Psoas muscle (tissue), 8 donors: ENCODE results near the gene TCF15. TPM values are rescaled to one million over a fixed set of nuclear protein-coding genes. Genes with fewer than 3 reads are reported as not detected.
A peak's percentile ranks its signal among the peaks of the same experiment; 100 is the strongest.

Experiments used
- ATAC-seq, 4 donors: fragments of 200-7000 bp; cut with Tn5 transposase; one replicate each; pipeline ENCODE4 v1.9.1; 2020; ENCODE audit warnings: moderate library complexity in 3 of 4, mild to moderate bottlenecking in 2 of 4
- DNase-seq, 2 donors: peaks; one replicate each; pipeline ENCODE4 v3.0.0-alpha.2; 2020
- H3K27ac ChIP-seq: fragments of 200-600 bp; one replicate; pipeline ENCODE4 v1.8.0; 2022
- H3K27me3 ChIP-seq, 3 donors: fragments of 200-600 bp in 1 of 3; one replicate each; pipeline versions ENCODE4 v1.6.1 to v1.8.0; 2013 to 2022; ENCODE audit warnings: low read length in 2 of 3, mild to moderate bottlenecking in 2 of 3, moderate library complexity in 1 of 3; ENCODE audit not compliant: insufficient read depth in 3 of 3
- H3K36me3 ChIP-seq, 2 donors: fragments of 200-600 bp in 1 of 2; one replicate each; pipeline versions ENCODE4 v1.6.1 to v1.8.0; 2013 to 2022; ENCODE audit warnings: low read depth in 1 of 2, mild to moderate bottlenecking in 1 of 2, moderate library complexity in 1 of 2; ENCODE audit not compliant: insufficient read depth in 1 of 2
- H3K4me1 ChIP-seq: fragments of 200-600 bp; one replicate; pipeline ENCODE4 v1.8.0; 2022
- H3K4me3 ChIP-seq: fragments of 200-600 bp; one replicate; pipeline ENCODE4 v1.8.0; 2022; ENCODE audit warnings: mild to moderate bottlenecking
- H3K9me3 ChIP-seq: fragments of 200-600 bp; one replicate; pipeline ENCODE4 v1.8.0; 2022
- CTCF ChIP-seq: fragments of 200-600 bp; IDR thresholded peaks from one replicate; pipeline ENCODE4 v1.8.0; 2022; ENCODE audit warnings: antibody characterized with exemption
- WGBS, 3 donors: extraction: QIAGEN DNeasy Blood & Tissue Kit; methylation state at CpG; one replicate each; pipeline versions ENCODE4 v1.1.6 to v1.1.7; 2013; 5-methylcytosine and 5-hydroxymethylcytosine counted together
- intact Hi-C, 2 donors: fragments of 100-400 bp; cut with DNase I; formaldehyde crosslinking; loops; one replicate each; pipeline versions ENCODE4 v1.11.0 to v1.14.2; 2022
- polyA plus RNA-seq, 3 donors: library from polyadenylated mRNA; stranded (reverse); fragments of 200-250 nt; gene quantifications; one replicate each; pipeline ENCODE4 v1.2.3, GENCODE V29; 2013
- total RNA-seq, 4 donors: library from RNA; stranded (reverse); fragmentation: NEBNext Ultra II Directional in 2 of 4; extraction: Animal tissue kit (Norgen Biotek cat#: 25700) in 2 of 4; gene quantifications; one replicate each; pipeline versions ENCODE4 v1.2.1 to v1.2.4, GENCODE V29; 2021 to 2023
- donor health status: healthy with polysubstance abuse.
- donor health status: DM: no; HTN: no; CAD: no; lungs with moderate emphysema.
- donor health status: Bipolar disorder and iron deficiency.
- donor health status: healthy.
- donor health status: DM: yes; HTN: yes; CAD: no.
- donor health status: DM: no; HTN: no; CAD: no.
- donor health status: DM: no; HTN: no; CAD: no.
- donor health status: DM: yes; HTN: yes; CAD: no.

TCF15 gene
- total and polyA plus RNA-seq, 7 donors: 3.0 to 10.6 (median 5.1) TPM

- Histone ChIP-seq H3K9me3 (no peaks in the 10 kb centered on the region), H3K4me1 (no peaks in the 10 kb centered on the region), H3K27me3 (peaks cover 0 to 24% (median 2%) of the 10 kb centered on the region in 3 donors), H3K4me3 (no peak overlapping the region), H3K27ac (peak overlapping the region; percentile 57), H3K36me3 (no peaks in the 10 kb centered on the region)
- intact Hi-C loops: no loop called here
- no peak for ATAC-seq
- WGBS, 3 donors: 95 to 96% (median 96%) methylated on average over 3 of the region's 3 CpGs
- no peak for DNase-seq
- no peak for TF ChIP-seq CTCF
Observed at GRCh38 chr20:575230-575629, 34.9 kb downstream of the TCF15 start.

- Histone ChIP-seq H3K27me3 (peaks cover 0 to 22% (median 2%) of the 10 kb centered on the region in 3 donors), H3K9me3 (no peaks in the 10 kb centered on the region), H3K4me3 (no peak overlapping the region), H3K36me3 (no peaks in the 10 kb centered on the region), H3K27ac (peak overlapping the region; percentile 57), H3K4me1 (no peaks in the 10 kb centered on the region)
- peak in 1 of 2 donors; percentile 56 for DNase-seq
- intact Hi-C loops: loop anchor here in 1 of 2 donors (5.0 kb wide), 1 partner anchor 33 kb away; no protein-coding TSS in a partner anchor
- ATAC-seq: peak; percentile 36 to 50 (median 36)
- TF ChIP-seq CTCF: no peak
- 76 to 82% (median 80%) methylated on average over 15 of the region's 15 CpGs for WGBS, 3 donors
Observed at GRCh38 chr20:574297-574942, 35.7 kb downstream of the TCF15 start.

- DNase-seq: no peak
- ATAC-seq: no peak
- Histone ChIP-seq H3K27me3 (peaks cover 0 to 22% (median 2%) of the 10 kb centered on the region in 3 donors), H3K9me3 (no peaks in the 10 kb centered on the region), H3K36me3 (no peaks in the 10 kb centered on the region), H3K4me3 (peak overlapping the region; percentile 2), H3K4me1 (peaks cover 2% of the 10 kb centered on the region), H3K27ac (peak overlapping the region; percentile 57)
- WGBS, 3 donors: 74 to 78% (median 74%) methylated on average over 12 of the region's 12 CpGs
- no peak for TF ChIP-seq CTCF
- intact Hi-C loops: loop anchor here in 1 of 2 donors (5.0 kb wide), 1 partner anchor 34 kb away; no protein-coding TSS in a partner anchor
Observed at GRCh38 chr20:573414-574296, 36.5 kb downstream of the TCF15 start.

GRCh38 chr20:572727-573126 is 37.4 kb downstream of the TCF15 start:
- DNase-seq: no peak
- 30 to 52% (median 30%) methylated on average over 7 of the region's 7 CpGs for WGBS, 3 donors
- peak overlapping the region; percentile 22 for H3K4me3 ChIP-seq
- intact Hi-C loops: loop anchor here in 1 of 2 donors (5.0 kb wide), 1 partner anchor 35 kb away; no protein-coding TSS in a partner anchor
- peaks cover 0 to 22% (median 2%) of the 10 kb centered on the region in 3 donors for H3K27me3 ChIP-seq
- no peak for TF ChIP-seq CTCF
- no peaks in the 10 kb centered on the region for H3K9me3 ChIP-seq
- ATAC-seq: peak in 1 of 4 donors; percentile 11
- peak overlapping the region; percentile 57 for H3K27ac ChIP-seq
- no peaks in the 10 kb centered on the region for H3K36me3 ChIP-seq
- H3K4me1 ChIP-seq: peaks cover 6% of the 10 kb centered on the region
